Stomach (tissue), 9 donors: Measurements from ENCODE around the gene CCDC12. TPM values are rescaled to one million over a fixed set of nuclear protein-coding genes. Genes with fewer than 3 reads are reported as not detected.
A peak's percentile ranks its signal among the peaks of the same experiment; 100 is the strongest.

Experiments used
- DNase-seq, 2 donors: peaks; one replicate each; pipeline versions ENCODE4 v3.0.0 to v3.0.0-alpha.2; 2013 to 2019
- H3K27ac ChIP-seq, 5 donors: fragments of 200-600 bp in 4 of 5; sonication (generic) in 4 of 5; one replicate each; pipeline ENCODE4 v1.5.1; 2013 to 2019; ENCODE audit warnings: mild to moderate bottlenecking in 1 of 5, moderate library complexity in 1 of 5
- H3K27me3 ChIP-seq, 3 donors: fragments of 200-600 bp; sonication (generic); one replicate each; pipeline ENCODE4 v1.5.1; 2017 to 2019; ENCODE audit warnings: mixed run types in 1 of 3
- H3K36me3 ChIP-seq, 4 donors: fragments of 200-600 bp; sonication (generic); 1 replicate in 3 of 4; 2 replicates in 1 of 4; pipeline ENCODE4 v1.5.1; 2016 to 2019
- H3K4me1 ChIP-seq, 4 donors: fragments of 200-600 bp; sonication (generic); one replicate each; pipeline ENCODE4 v1.5.1; 2016 to 2019
- H3K4me3 ChIP-seq, 4 donors: fragments of 200-600 bp; sonication (generic) in 3 of 4; one replicate each; pipeline ENCODE4 v1.5.1; 2016 to 2019; ENCODE audit warnings: mild to moderate bottlenecking in 1 of 4
- H3K9me3 ChIP-seq, 4 donors: fragments of 200-600 bp; sonication (generic); one replicate each; pipeline ENCODE4 v1.5.1; 2016 to 2019
- EP300 ChIP-seq: sonication (generic); formaldehyde crosslinking; IDR thresholded peaks from one replicate; pipeline ENCODE4 v1.6.1; 2017; ENCODE audit warnings: antibody characterized with exemption
- POLR2A ChIP-seq, 4 donors: fragments of 450-650 bp; IDR thresholded peaks; one replicate each; pipeline ENCODE4 v1.6.1; 2016; ENCODE audit warnings: antibody characterized with exemption in 4 of 4, control low read depth in 2 of 4, mild to moderate bottlenecking in 1 of 4, moderate library complexity in 1 of 4
- POLR2AphosphoS5 ChIP-seq, 3 donors: sonication (generic); formaldehyde crosslinking; IDR thresholded peaks; one replicate each; pipeline ENCODE4 v1.6.1; 2016; ENCODE audit warnings: antibody characterized with exemption in 3 of 3
- WGBS, 5 donors: extraction: QIAGEN DNeasy Blood & Tissue Kit in 3 of 5; methylation state at CpG; one replicate each; pipeline versions ENCODE4 v1.1.5 to v1.1.7; 2013 to 2018; 5-methylcytosine and 5-hydroxymethylcytosine counted together
- intact Hi-C: fragments of 100-400 bp; cut with DNase I; formaldehyde crosslinking; loops from one replicate; pipeline ENCODE4 v1.15.1; 2023; ENCODE audit warnings: low total_unique reads
- polyA plus RNA-seq, 3 donors: library from polyadenylated mRNA; stranded (reverse); fragments of 200-250 nt; gene quantifications; one replicate each; pipeline ENCODE4 v1.2.3, GENCODE V29; 2013
- total RNA-seq, 5 donors: library from RNA; depleted of rRNA; stranded (reverse); fragments of >200 nt; gene quantifications; one replicate each; pipeline versions ENCODE4 v1.1.0 to v1.2.3, GENCODE V29; 2014 to 2016
- TF ChIP-seq, protein P1 (sequence below), 7 experiments: fragments of 450-650 bp in 4 of 7; fragments of 200-600 bp in 3 of 7; sonication (generic) in 3 of 7; IDR thresholded peaks; one replicate each; pipeline ENCODE4 v1.5.1; 2016 to 2019; ENCODE audit warnings: antibody characterized with exemption in 7 of 7, control low read depth in 2 of 7, mild to moderate bottlenecking in 1 of 7
- donor health status: healthy with polysubstance abuse.
- donor health status: Bipolar disorder and iron deficiency.
- donor health status: healthy.

The CCDC12 gene
- total and polyA plus RNA-seq, 8 donors = 2.9 to 88.7 (median 47.1) TPM

DNA sequence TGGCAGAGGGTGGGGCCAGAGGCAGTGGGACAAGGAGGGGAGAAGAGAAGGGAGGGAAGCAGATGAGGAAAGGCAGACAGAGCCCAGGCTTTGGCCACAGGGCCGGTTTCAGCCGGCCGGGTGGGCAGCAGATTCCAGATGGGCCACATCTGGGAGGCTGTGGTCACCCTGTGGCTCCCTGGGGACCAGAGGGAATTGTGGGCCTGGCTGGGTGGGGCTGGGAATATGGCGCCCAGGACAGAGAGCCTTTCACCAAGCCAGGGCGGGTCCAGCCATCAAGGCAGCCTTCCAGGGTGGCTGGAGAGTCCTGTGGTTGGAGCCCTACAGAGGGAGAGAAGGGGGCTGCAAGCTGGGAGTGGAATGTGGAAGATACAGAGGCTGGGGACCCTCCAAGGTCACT is 80.2 kb downstream of the CCDC12 start:
- intact Hi-C loops = no loop called here
- 65 to 79% (median 73%) methylated on average over 5 of the region's 5 CpGs for WGBS, 5 donors
- no peaks in the 10 kb centered on the region for H3K9me3 ChIP-seq
- H3K27ac ChIP-seq = no peak overlapping the region
- DNase-seq = no peak
- peaks cover 0 to 65% (median 21%) of the 10 kb centered on the region in 3 donors for H3K27me3 ChIP-seq
- H3K36me3 ChIP-seq = no peaks in the 10 kb centered on the region
- no peak overlapping the region for H3K4me3 ChIP-seq
- H3K4me1 ChIP-seq = peaks cover 22 to 34% (median 28%) of the 10 kb centered on the region in 4 donors
- TF ChIP-seq POLR2AphosphoS5 (IDR thresholded peaks at IDR 0.05) (no peak), EP300 (no peak), POLR2A (IDR thresholded peaks at IDR 0.05) (no peak)
- TF ChIP-seq, protein P1, sequence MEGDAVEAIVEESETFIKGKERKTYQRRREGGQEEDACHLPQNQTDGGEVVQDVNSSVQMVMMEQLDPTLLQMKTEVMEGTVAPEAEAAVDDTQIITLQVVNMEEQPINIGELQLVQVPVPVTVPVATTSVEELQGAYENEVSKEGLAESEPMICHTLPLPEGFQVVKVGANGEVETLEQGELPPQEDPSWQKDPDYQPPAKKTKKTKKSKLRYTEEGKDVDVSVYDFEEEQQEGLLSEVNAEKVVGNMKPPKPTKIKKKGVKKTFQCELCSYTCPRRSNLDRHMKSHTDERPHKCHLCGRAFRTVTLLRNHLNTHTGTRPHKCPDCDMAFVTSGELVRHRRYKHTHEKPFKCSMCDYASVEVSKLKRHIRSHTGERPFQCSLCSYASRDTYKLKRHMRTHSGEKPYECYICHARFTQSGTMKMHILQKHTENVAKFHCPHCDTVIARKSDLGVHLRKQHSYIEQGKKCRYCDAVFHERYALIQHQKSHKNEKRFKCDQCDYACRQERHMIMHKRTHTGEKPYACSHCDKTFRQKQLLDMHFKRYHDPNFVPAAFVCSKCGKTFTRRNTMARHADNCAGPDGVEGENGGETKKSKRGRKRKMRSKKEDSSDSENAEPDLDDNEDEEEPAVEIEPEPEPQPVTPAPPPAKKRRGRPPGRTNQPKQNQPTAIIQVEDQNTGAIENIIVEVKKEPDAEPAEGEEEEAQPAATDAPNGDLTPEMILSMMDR (IDR thresholded peaks at IDR 0.05) = no peak

- intact Hi-C loops = no loop called here
These were observed 80.8 kb downstream of the CCDC12 start for GRCh38 chr3:46895761-46896160.

GRCh38 chr3:46895204-46895660 is 81.3 kb downstream of the CCDC12 start:
- Histone ChIP-seq H3K4me1 (peaks cover 22 to 34% (median 28%) of the 10 kb centered on the region in 4 donors), H3K4me3 (no peak overlapping the region), H3K27ac (no peak overlapping the region), H3K27me3 (peaks cover 0 to 74% (median 21%) of the 10 kb centered on the region in 3 donors), H3K36me3 (no peaks in the 10 kb centered on the region), H3K9me3 (no peaks in the 10 kb centered on the region)
- TF ChIP-seq EP300 = no peak
- TF ChIP-seq, protein P1 (IDR thresholded peaks at IDR 0.05) = peak in 5 of 7 experiments; percentile 75 to 92 (median 76)
- no peak for TF ChIP-seq POLR2A (IDR thresholded peaks at IDR 0.05)
- DNase-seq = peak; percentile 80 to 85
- 11 to 22% (median 17%) methylated on average over 5 of the region's 5 CpGs for WGBS, 5 donors
- intact Hi-C loops = no loop called here

More at GRCh38 chr3:46895761-46896160, 80.8 kb downstream of the CCDC12 start:
- H3K4me1 ChIP-seq = peaks cover 22 to 34% (median 28%) of the 10 kb centered on the region in 4 donors
- H3K9me3 ChIP-seq = no peaks in the 10 kb centered on the region
- no peak for DNase-seq
- H3K27me3 ChIP-seq = peaks cover 0 to 72% (median 21%) of the 10 kb centered on the region in 3 donors
- no peak overlapping the region for H3K27ac ChIP-seq
- no peak overlapping the region for H3K4me3 ChIP-seq
- WGBS, 5 donors = 61 to 86% (median 78%) methylated on average over 4 of the region's 4 CpGs
- no peaks in the 10 kb centered on the region for H3K36me3 ChIP-seq
- no peak for TF ChIP-seq POLR2AphosphoS5 (IDR thresholded peaks at IDR 0.05)
- TF ChIP-seq POLR2A (IDR thresholded peaks at IDR 0.05) = no peak

DNA sequence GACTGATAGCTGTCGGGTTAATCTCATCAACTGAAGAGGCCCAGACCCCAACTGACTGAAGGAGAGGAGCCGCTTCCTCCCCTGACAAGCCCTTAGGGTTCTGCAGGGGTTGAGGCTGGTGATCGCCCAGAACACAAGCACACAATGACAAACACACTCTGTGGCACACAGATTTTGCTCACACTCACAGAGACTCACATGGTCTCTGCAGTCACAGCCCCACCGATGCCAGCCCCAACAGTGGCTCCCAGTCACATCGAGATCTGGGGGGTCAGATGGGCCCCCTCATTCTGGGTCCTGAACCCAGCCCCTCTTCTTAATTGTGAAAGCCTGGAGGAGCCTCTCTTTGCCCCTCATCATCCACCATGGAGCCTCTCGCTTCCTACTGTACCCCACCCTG is 82.3 kb downstream of the CCDC12 start:
- peaks cover 0 to 65% (median 21%) of the 10 kb centered on the region in 3 donors for H3K27me3 ChIP-seq
- TF ChIP-seq POLR2A (IDR thresholded peaks at IDR 0.05) (no peak), POLR2AphosphoS5 (IDR thresholded peaks at IDR 0.05) (no peak), EP300 (no peak)
- TF ChIP-seq, protein P1 (IDR thresholded peaks at IDR 0.05) = no peak
- WGBS, 5 donors = 84 to 92% (median 88%) methylated on average over 6 of the region's 6 CpGs
- no peaks in the 10 kb centered on the region for H3K9me3 ChIP-seq
- intact Hi-C loops = no loop called here
- H3K36me3 ChIP-seq = no peaks in the 10 kb centered on the region
- no peak overlapping the region for H3K4me3 ChIP-seq
- no peak for DNase-seq
- peaks cover 22 to 32% (median 27%) of the 10 kb centered on the region in 4 donors for H3K4me1 ChIP-seq
- H3K27ac ChIP-seq = no peak overlapping the region

GRCh38 chr3:46893763-46894162 is 82.8 kb downstream of the CCDC12 start:
- H3K4me3 ChIP-seq = no peak overlapping the region
- WGBS, 5 donors = 60 to 76% (median 65%) methylated on average over 9 of the region's 9 CpGs
- no peaks in the 10 kb centered on the region for H3K36me3 ChIP-seq
- no peak overlapping the region for H3K27ac ChIP-seq
- no peak for DNase-seq
- H3K27me3 ChIP-seq = peaks cover 0 to 60% (median 17%) of the 10 kb centered on the region in 3 donors
- TF ChIP-seq, protein P1 (IDR thresholded peaks at IDR 0.05) = no peak
- TF ChIP-seq EP300 (no peak), POLR2AphosphoS5 (IDR thresholded peaks at IDR 0.05) (no peak), POLR2A (IDR thresholded peaks at IDR 0.05) (no peak)
- H3K9me3 ChIP-seq = no peaks in the 10 kb centered on the region
- H3K4me1 ChIP-seq = peaks cover 19 to 27% (median 22%) of the 10 kb centered on the region in 4 donors
- intact Hi-C loops = no loop called here
